Brain (organoid and tissue), 1 donor: Measurements from ENCODE around the gene XPO1. TPM values are rescaled to one million over a fixed set of nuclear protein-coding genes. Genes with fewer than 3 reads are reported as not detected.

Source experiments
- polyA plus RNA-seq: library from polyadenylated mRNA; stranded (reverse); fragments of 350-450 nt; fragmentation: Illumina TruSeq; extraction: RNeasy Lipid Tissue Mini Kit (QIAGEN cat#74804); gene quantifications from one replicate; pipeline ENCODE4 v1.2.3, GENCODE V29; 2015; ENCODE audit warnings: low read depth, low replicate concordance; ENCODE audit not compliant: insufficient read depth

XPO1 gene
- polyA plus RNA-seq, 1 donor from 2014 or later, result 47.3 TPM

Other genes starting within 250 kb of the XPO1 start
- 15.9 TPM for gene USP34, start 67.3 kb downstream of the XPO1 start, polyA plus RNA-seq